HG02885 (cell line): ENCODE data around the gene DMD.
"Not testable (repeated sequence)": the region's sequence is repeated elsewhere in the genome, so short reads cannot be mapped to it uniquely, and the experiment has no call there.

Experiments used
- ATAC-seq: cut with Tn5 transposase; IDR thresholded peaks from one replicate; pipeline ENCODE4 v1.9.1; 2021; ENCODE audit warnings: mild to moderate bottlenecking; ENCODE audit not compliant: unreplicated experiment, poor library complexity

Gene DMD

DNA sequence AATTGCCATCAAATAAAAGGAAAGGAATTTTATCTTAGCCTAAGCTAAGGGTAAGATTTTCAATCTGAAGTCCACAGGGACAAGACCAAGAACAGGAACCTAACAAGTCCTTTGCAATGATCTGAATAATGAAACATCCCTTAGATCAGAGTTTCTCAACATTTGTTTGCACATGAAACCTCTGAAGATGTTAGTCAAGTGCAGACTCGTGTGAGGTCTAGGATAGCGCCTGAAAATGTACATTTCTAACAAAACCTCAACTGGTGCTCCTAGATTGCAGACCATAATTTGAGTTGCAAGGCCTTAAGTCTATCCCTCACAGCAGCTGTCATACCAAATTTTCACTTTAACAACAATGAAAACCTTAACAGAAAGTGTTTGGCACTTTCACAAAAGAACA is 337.6 kb downstream of the DMD start:
- no peak for ATAC-seq

DNA sequence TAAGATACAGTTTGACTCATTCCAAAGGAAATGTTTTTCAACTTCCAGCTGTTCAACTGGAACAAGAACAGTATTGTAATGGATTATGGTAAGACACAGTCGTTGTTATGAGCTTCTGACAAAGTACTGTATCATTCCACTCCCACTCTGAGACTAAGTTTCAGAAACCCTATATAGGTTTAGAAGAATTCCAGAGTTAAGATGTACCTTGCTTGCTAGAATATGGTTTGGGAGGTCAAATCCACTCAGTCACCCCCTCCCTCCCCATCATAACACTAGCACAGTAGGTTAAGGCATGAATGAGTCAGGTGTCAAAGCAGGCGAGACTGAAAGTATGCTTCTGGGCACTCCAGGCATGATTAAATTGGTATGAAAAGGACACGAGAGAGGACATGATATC is 339.7 kb downstream of the DMD start:
- no peak for ATAC-seq

DNA sequence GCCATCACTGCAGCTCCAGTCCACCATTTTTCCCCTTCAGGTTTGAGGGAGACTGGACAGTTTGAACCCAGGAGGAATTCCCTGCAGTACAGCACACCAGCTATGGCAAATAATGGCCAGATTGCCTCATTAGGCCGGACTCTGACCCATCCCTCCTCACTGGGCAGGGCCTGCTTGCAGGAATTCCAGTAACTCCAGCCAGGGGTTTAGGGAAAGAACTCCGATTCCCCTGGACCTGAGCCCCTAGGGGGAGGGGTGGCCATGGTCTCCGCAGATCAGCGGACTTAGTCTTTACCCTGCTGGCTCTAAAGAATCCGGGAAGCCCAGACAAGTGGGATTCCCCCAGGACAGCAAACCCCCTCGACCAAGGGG is 342.8 kb downstream of the DMD start:
- no peak for ATAC-seq

DNA sequence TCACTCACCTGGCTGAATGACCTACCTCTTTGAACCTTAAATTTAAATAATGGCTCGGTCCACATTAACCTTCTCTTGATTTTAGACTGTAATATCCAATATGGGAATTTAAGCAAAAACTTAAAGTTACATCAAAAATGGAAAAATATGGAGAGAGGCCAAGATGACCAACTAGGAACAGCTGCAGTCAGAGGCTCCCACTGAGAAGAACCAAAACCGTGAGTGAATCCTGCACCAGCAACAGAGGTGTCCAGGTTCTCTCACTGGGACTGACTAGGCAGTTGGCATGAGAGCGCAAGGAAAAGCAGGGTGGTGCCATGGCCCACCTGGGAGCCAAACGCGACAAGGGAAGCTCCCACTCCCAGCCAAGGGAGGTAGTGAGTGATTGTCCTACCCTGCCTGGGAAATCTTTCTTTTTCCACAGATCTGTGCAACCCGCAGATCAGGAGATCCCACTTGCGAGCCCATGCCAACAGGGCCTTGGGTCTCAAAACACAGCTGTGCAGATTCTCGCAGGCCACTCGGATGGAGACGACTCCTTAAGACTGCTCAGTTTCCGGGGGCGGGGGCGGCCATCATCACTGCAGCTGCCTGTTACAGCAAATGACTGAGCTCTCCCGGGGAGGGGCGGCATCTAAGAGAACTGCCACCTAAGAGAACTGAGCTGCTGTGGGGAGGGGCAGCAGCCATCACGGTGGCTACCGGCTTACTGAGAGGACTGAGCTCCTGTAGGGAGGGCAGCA is 343.4 kb downstream of the DMD start:
- no peak for ATAC-seq

DNA sequence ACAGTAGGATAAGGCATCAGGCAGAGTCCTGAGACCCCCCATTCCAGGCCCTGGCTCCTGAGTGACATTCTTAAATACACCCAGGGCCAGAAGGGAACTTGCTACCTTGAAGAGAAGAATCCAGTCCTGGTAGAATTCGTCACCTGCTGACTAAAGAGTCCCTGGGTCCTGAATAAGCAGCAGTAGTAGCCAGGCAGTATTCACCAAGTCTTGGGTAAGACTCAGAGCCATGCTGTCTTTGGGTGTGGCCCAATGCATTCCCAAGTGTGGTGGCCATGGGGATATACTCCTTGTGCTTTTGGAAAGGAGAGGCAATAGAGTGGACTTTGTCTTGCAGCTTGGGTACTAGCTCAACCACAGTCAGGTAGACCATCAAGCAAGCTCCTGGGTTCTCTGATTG is 359.1 kb downstream of the DMD start:
- ATAC-seq, result no peak

DNA sequence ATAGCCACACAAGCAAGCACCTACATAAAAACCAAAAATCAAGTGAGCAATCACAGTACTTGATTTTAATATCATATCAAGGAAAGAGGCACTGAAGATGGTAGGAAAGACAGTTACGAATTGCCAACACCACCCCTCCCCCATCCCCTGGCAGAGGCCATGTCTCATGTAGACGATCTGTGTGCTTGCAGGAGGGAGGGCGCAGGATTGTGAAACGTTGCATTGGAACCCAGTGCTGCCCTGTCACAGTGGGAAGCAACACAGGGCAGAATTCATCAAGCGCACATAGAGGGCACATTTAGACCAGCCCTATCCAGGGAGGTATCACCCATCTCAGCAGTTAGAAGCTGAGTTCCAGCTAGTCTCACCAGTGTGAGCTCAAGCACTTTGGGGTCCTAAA is 359.8 kb downstream of the DMD start:
- no peak for ATAC-seq

DNA sequence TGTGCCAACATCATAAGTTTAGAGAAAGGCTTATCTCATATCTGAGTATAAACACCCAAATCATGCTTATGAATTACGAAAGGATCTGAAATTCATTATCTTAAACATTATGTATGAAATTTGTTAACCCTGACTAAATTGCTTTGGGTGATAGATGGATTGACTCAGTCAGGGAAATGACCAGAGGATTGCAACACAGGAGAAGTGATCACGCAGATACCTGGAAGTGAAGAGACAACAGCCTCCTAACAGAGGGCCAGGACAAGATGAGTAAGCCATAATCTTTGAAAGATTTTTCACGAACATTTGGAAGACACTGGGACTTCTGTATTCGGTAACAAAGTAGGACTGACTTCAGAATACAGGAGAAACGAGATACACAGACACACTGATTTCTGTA is 363.4 kb downstream of the DMD start:
- no peak for ATAC-seq

DNA sequence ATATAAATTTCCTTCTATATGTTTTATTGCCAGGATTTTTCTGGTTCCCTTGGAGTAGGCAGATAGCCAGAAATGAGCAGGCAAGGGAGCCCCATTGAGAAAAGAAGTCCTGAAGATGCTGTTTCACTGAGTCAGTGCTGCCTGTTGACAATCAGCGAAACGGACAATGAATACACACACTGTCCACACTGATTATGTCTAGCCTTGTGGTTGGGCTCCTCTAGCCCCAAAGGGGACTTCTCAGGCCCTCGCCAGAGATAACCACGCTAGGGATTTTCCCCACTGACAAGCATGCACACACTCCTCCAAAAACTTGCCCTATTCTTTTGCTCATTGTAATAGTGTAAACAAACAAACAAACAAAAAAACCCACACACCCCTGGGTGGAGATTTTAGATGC is 369.3 kb downstream of the DMD start:
- ATAC-seq, result no peak

DNA sequence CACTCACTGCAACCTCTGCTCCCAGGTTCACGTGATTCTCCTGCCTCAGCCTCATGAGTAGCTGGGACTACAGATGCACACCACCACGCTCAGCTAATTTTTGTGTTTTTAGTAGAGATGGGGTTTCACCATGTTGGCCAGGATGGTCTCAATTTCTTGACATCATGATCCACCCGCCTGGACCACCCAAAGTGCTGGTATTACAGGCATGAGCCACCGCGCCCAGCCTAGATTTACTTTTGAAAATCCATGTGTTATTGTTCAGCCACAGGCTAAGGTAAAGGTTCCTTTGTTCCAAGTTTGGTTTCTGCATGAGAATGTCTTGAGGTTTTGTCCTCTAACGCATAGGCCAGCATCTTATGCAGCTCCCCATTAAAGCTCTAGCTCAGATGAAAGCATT is 371.6 kb downstream of the DMD start:
- ATAC-seq, result no peak

DNA sequence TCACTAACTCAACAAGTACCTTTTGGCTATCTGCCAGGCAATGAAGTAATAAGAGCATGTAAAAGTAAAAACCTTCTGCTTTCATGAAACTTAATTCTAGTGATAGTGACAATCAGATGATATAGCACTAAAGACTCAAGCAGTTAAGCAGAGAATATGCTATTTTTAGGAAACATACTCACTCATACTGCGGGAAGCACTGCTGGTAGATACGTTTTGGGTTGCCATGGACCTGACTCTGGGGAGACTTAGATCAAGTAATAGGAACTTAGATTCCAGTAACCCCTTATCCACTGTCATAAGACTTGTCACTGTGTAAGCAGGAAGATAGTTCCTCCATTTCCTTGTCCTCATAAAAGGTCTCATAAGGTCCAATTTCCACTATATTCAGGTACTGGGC is 386.3 kb downstream of the DMD start:
- ATAC-seq, result no peak

DNA sequence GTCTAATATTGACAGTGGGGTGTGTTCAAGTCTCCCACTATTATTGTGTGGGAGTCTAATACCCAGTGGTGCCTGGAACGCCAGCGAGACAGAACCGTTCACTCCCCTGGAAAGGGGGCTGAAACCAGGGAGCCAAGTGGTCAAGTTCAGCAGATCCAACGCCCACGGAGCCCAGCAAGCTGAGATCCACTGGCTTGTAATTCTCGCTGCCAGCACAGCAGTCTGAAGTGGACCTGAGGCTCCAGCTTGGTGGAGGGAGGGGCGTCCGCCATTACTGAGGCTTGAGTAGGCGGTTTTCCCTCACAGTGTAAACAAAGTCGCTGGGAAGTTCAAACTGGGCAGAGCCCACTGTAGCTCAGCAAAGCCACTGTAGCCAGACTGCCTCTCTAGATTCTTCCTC is 407.3 kb downstream of the DMD start:
- ATAC-seq, result no peak

DNA sequence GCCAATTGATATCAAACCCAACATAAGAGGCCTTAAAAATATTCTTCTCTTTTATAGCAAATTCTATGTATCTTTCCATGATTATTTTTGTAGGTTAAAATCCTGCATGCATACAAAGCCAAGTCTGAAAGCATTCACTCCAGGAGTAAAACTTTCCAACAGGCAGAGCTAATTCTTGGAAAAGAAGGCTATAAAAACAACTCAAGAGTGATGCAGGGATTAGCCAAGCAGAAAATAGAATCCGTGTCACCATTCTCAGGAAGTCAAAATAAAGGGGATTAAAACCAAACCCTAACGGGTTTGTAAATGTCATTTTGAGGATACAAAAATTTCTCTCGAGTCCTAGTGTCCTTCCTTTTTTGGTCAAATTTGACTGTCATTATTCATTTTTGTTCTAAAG is 412.4 kb downstream of the DMD start:
- ATAC-seq, result no peak

DNA sequence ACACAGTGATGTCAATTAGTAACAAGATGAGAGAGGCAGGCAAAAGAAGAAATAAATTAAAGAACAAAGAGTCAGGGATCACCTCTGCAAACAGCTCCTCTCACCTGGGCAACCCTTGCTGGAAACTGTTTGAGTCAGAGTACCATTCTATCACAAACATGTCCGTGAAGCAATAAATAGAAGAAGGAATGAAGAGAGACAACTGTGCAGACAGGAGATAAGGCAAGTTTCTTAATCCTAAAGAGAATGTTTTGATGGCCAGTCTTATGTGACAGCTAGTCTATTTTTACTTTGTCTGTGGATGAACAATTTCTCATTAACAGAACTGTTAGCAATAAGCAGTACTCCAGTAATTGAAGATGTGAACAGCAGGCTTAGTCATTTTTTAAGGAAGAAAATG is 422.4 kb downstream of the DMD start:
- ATAC-seq, result no peak

DNA sequence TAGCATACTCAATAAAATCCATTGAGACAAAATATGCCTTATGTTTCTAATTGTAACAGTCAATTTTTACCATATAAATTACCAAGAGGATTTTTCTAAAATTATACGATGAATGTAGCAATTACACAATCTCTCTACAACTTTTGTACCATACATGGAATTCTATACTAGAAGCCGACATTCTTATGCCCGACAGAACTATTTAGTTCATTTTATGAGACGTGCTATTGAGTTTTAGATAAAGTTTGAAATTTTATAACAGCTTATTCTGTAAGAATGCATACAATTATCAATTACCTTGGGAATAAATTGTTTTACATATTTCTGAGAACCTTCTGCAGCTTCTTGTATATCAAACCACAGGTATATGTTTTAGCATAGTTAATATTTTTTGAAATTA is 431.2 kb downstream of the DMD start:
- ATAC-seq, result no peak

DNA sequence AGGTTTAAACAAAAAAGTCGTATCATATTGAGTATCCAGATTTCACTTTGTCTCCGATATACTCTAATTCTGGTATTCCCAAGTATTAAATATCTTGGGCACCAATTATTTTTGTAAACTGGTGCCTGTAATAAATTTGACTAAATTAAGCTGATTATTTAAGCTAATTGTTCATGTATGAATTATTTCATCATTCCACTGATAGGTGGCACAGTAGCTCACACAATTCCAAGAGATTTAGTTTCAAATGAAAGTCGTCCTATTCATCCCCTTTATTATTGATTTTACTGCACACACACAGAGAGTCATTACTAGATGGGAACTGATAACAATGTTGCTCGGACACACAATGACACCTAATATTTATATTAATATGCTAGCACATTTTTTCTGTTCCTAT is 432.4 kb downstream of the DMD start:
- no peak for ATAC-seq

DNA sequence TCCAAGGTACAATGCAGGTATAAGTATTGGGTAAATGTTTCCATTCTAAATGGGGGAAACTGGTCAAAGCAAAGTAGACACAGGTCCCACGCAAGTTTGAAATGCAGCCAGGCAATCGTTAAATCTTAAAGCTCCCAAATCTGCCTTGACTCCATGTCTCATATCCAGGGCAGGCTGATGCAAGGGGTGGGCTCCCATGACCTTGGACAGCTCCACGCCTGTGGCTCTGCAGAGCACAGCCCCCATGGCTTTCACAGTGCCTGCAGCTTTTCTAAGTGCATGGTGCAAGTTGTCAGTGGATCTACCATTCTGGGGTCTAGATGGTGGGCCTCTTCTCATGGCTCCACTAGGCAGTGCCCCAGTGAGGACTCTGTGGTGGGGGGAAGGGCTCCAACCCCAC is 436.4 kb downstream of the DMD start:
- no peak for ATAC-seq

DNA sequence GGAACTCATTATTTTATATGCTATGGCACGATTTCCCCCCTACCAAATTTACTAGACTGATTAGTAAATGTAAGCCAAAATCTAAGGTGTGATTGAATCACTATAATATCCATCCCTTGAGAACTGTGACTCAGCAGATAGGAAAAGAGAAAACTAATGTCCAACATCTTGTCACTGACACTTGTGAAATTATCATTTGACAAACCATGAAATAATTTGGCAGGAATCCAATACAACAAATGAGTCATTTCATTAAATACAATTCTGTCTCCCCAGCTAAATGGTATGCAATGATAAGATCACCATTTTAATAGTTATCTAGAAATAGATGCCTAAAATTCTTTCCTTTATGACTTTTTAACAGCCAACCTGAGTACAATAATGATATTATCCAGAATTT is 462.3 kb downstream of the DMD start:
- no peak for ATAC-seq

DNA sequence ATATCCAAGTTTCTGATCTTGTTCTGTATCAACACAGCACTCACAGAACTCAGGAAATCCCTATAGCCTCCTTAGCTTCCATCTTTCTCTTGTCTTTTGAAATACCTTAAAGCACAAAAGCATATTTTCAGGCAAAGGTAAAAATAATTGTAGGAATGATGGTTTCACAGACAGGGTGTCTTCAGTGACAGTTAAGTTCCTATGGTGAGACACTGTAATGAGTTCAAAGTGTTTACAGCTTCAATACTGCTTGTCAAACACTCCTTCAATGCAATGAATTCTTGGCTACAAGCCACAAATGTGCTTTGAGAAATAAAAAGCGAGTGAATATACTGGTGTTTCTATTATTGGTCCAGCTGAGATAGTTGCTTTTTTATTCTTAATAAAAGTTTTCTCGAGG is 466.0 kb downstream of the DMD start:
- no peak for ATAC-seq

DNA sequence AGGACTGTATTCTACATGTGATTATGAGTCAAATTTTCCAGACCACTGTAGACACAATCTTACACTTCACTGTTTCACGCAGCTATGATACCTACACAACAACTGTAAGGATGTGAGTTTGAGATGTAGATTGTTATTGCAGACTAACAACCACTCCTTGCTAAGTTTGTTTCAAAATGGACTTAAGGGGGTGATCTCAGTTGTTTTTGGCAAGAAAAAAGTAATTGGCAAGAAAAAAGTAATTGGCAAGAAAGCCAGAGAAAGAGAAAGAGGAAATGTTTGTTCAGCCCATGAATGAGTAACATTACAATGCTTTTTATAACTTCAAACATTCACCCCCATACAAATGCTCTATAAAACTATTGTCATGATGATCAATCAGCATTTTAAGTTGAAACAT is 466.4 kb downstream of the DMD start:
- no peak for ATAC-seq

DNA sequence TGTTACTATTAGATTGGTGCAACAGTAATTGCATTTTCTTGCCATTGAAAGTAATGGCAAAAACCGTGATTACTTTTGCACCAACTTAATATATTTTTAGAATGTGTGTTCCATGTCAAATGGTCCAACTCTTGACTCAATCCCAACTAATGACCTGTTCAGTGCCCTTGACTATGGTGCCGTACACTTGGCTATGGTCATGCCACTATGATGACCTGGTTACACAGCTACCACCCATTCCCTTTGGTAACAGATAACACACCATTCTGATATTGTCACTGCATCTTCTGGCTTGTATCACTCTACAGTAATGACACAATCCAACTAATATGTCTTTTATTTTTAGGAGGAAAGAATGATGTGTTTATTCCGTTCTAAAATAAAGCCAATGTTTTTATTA is 469.4 kb downstream of the DMD start:
- ATAC-seq, result no peak

DNA sequence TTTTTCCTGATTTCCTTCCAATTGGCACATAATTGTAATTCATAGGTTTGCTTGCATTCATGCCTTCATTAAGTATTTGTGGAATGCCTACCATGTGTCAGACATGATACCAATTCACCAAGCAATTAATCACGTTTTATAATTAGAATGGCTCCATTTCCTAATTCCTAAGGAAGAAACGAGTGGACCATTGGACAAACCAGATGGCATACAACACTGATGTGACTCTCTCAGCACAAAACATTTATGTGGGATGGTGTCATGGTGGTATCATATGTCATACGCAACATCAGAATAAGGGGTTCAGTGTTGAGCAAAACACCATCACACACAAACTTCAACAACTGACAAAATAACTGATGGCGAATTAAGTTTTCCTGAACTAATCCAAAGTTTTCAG is 502.8 kb downstream of the DMD start:
- no peak for ATAC-seq

DNA sequence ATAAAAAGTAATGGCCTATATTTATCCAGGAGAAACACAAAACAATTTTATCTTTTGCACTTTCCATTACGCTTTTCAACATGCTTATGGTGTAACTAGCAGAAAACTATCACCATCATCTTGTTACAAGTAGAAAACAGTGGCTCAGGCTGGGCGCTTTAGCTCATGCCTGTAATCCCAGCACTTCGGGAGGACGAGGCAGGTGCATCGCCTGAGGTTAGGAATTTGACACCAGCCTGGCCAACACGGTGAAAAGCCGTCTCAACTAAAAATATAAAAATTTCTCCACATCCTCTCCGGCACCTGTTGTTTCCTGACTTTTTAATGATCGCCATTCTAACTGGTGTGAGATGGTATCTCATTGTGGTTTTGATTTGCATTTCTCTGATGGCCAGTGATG is 506.0 kb downstream of the DMD start:
- ATAC-seq, result not testable (repeated sequence)

DNA sequence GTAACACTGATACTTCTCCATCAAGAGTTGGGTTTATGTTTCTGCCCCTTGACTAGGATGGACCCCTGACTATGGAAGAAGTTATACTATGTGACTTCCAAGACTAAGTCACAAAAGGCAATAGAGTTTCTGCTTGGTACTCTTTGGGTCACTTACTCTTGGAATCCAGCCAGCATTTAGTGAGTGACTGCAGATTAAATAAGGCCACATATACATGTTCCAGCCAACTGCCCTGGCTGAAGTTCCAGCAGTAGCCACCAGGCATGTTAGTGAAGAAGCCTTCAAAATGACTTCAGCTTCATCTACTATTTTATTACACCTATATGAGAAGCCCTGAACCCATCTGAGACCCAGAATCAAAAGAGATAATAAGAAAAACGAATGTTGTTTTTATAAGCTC is 524.0 kb downstream of the DMD start:
- no peak for ATAC-seq
